ENCODE data around the gene SELENOO. TPM values are rescaled to one million over a fixed set of nuclear protein-coding genes. Genes with fewer than 3 reads are reported as not detected.

SELENOO gene
- total RNA-seq, 1 experiment from 2014 or later: 19.0 TPM

DNA sequence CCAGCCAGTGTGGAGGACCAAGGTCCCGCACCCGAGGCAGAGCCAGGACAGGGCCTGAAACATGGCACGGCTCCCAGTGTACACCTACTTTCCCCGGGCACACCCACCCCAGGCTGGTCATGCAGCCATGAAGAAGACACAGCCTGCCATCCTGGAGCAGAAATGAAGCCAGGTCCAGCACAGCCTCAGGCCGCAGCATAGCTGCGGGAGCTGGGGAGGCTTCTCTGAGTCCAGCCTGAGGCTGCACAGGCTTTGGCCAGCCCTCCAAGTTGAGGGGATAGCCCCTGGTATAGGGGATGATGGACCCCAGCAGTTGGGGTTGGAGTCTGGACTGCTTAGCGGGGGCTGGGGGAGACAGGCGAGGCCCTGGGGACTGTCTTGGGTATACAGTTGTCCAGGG, 53.1 kb downstream of the SELENOO start:
- no peak overlapping the region for H3T11ph ChIP-seq (ENCODE audit: low read length)
- no peak overlapping the region for H2BK120ac ChIP-seq (ENCODE audit: low read depth, low read length, poor library complexity, severe bottlenecking)
- H3K27ac ChIP-seq (ENCODE audit: insufficient read length, low read depth, low read length): no peak overlapping the region
- no peak overlapping the region for H4K8ac ChIP-seq (replicated peaks; ENCODE audit: insufficient read length, low read depth, low read length)
- H4K91ac ChIP-seq (ENCODE audit: insufficient read length, low read depth, low read length): no peak overlapping the region
- no peaks in the 10 kb centered on the region for H3K9me3 ChIP-seq (ENCODE audit: control insufficient read depth, low read depth, low read length)
- H2BK12ac ChIP-seq (ENCODE audit: insufficient read length, low read depth, low read length): no peak overlapping the region
- TF ChIP-seq CTCF (conservative IDR thresholded peaks at IDR 0.05): no peak
- Mint-ChIP-seq H3K36me3 (ENCODE audit: insufficient read depth in 1 of 3, low read depth in 3 of 3) (peaks cover 0 to 3% (median 0%) of the 10 kb centered on the region in 3 experiments; a peak in 2 of 7 replicates), H3K27me3 (ENCODE audit: low read depth) (peaks cover 2% of the 10 kb centered on the region), H3K27ac (no peak overlapping the region), H3K4me3 (no peak overlapping the region), H3K9me3 (no peaks in the 10 kb centered on the region; a peak in 1 of 5 replicates), H3K4me1 (peaks cover 3 to 7% of the 10 kb centered on the region in 2 experiments; a peak in 3 of 4 replicates)
- H3K18ac ChIP-seq (ENCODE audit: insufficient read length, low read depth, low read length): no peak overlapping the region
- no peak overlapping the region for H4K5ac ChIP-seq (ENCODE audit: insufficient read length, low read depth, low read length)
- no peak overlapping the region for H3K4ac ChIP-seq (ENCODE audit: low read depth, low read length)
- WGBS (ENCODE audit: extremely low coverage, insufficient read length, low lambda C conversion rate): no CpG with 5 or more reads among the region's 8 CpGs
- H3K9ac ChIP-seq (ENCODE audit: extremely low read depth, insufficient read length, low read length): no peak overlapping the region
- H3K56ac ChIP-seq (ENCODE audit: insufficient read length, low read depth, low read length): no peak overlapping the region
- H2BK20ac ChIP-seq (ENCODE audit: low read depth, low read length, poor library complexity, severe bottlenecking): no peak overlapping the region
- H3K79me1 ChIP-seq (ENCODE audit: insufficient read depth, low read depth, low read length, poor library complexity, severe bottlenecking): no peaks in the 10 kb centered on the region
- no peak for DNase-seq
- H3K4me2 ChIP-seq (ENCODE audit: insufficient read depth, insufficient read length, low read length): no peak overlapping the region
- H2BK5ac ChIP-seq (ENCODE audit: insufficient read length, low read length): no peak overlapping the region
- H3K27me3 ChIP-seq (ENCODE audit: insufficient read depth, low read length): no peaks in the 10 kb centered on the region
- H2AFZ ChIP-seq (ENCODE audit: low read length): no peak overlapping the region
- H3K4me1 ChIP-seq (ENCODE audit: insufficient read depth, low read length): no peaks in the 10 kb centered on the region
- no peak overlapping the region for H3K14ac ChIP-seq (ENCODE audit: insufficient read depth, low read length)
- no peaks in the 10 kb centered on the region for H4K20me1 ChIP-seq (ENCODE audit: control insufficient read depth, insufficient read depth, insufficient read length)
- H2AK5ac ChIP-seq (ENCODE audit: insufficient read length, low read length): no peak overlapping the region
- no peak overlapping the region for H2BK15ac ChIP-seq (ENCODE audit: low read depth, low read length)
- H3K23ac ChIP-seq (ENCODE audit: insufficient read length, low read depth, low read length): no peak overlapping the region
- H3K79me2 ChIP-seq (ENCODE audit: insufficient read depth, low read length): no peaks in the 10 kb centered on the region
- H3K23me2 ChIP-seq (ENCODE audit: insufficient read length, low read depth, low read length, poor library complexity, severe bottlenecking): peaks cover 15% of the 10 kb centered on the region

Measured in H9 (cell line).